HUES6 (cell line): ENCODE data around the gene PSMB5.
A peak's percentile ranks its signal among the peaks of the same experiment; 100 is the strongest.
"Not testable (repeated sequence)": the region's sequence is repeated elsewhere in the genome, so short reads cannot be mapped to it uniquely, and the experiment has no call there.

Experiments used
- H3K27ac ChIP-seq: 2 replicates; pipeline ENCODE4 v1.7.0; 2013; ENCODE audit warnings: low read depth, mild to moderate bottlenecking, low read length, inconsistent platforms
- H3K27me3 ChIP-seq: 2 replicates; pipeline ENCODE4 v1.6.1; 2013; ENCODE audit warnings: low read length; ENCODE audit not compliant: control insufficient read depth, insufficient read depth
- H3K36me3 ChIP-seq: 2 replicates; pipeline ENCODE4 v1.6.1; 2013; ENCODE audit warnings: low read length; ENCODE audit not compliant: control insufficient read depth, insufficient read depth
- H3K4me1 ChIP-seq: 2 replicates; pipeline ENCODE4 v1.6.1; 2013; ENCODE audit warnings: low read length; ENCODE audit not compliant: control insufficient read depth, insufficient read depth
- H3K4me3 ChIP-seq: 2 replicates; pipeline ENCODE4 v1.5.1; 2013; ENCODE audit warnings: low read depth, low read length
- H3K9ac ChIP-seq: one replicate; pipeline ENCODE4 v1.6.1; 2013; ENCODE audit warnings: mild to moderate bottlenecking, low read length
- H3K9me3 ChIP-seq: 2 replicates; pipeline ENCODE4 v1.6.1; 2013; ENCODE audit warnings: low read depth, low read length; ENCODE audit not compliant: control insufficient read depth, insufficient read depth

Gene PSMB5

GRCh38 chr14:23009483-23009938 lies 25.2 kb downstream of the PSMB5 start:
- no peaks in the 10 kb centered on the region for H3K36me3 ChIP-seq
- H3K4me1 ChIP-seq: peaks cover 15% of the 10 kb centered on the region
- H3K27me3 ChIP-seq: no peaks in the 10 kb centered on the region
- no peak overlapping the region for H3K9ac ChIP-seq
- H3K9me3 ChIP-seq: no peaks in the 10 kb centered on the region
- H3K27ac ChIP-seq: no peak overlapping the region
- H3K4me3 ChIP-seq: peak overlapping the region; percentile 58

- Histone ChIP-seq H3K9ac (no peak overlapping the region), H3K27ac (no peak overlapping the region), H3K9me3 (no peaks in the 10 kb centered on the region), H3K36me3 (no peaks in the 10 kb centered on the region), H3K27me3 (no peaks in the 10 kb centered on the region), H3K4me1 (peaks cover 15% of the 10 kb centered on the region), H3K4me3 (no peak overlapping the region)
These were observed 25.9 kb downstream of the PSMB5 start for GRCh38 chr14:23008831-23009230.

- peaks cover 15% of the 10 kb centered on the region for H3K4me1 ChIP-seq
- H3K36me3 ChIP-seq: no peaks in the 10 kb centered on the region
- H3K27ac ChIP-seq: peak overlapping the region; percentile 92
- peak overlapping the region; percentile 76 for H3K4me3 ChIP-seq
- H3K9me3 ChIP-seq: no peaks in the 10 kb centered on the region
- H3K27me3 ChIP-seq: no peaks in the 10 kb centered on the region
- peak overlapping the region; percentile 93 for H3K9ac ChIP-seq
These were observed 27.9 kb downstream of the PSMB5 start for GRCh38 chr14:23006544-23007419.

- Histone ChIP-seq H3K27ac (peak overlapping the region; percentile 92; the same call in 1 of the 2 replicates), H3K27me3 (no peaks in the 10 kb centered on the region), H3K4me3 (peak overlapping the region; percentile 76), H3K36me3 (no peaks in the 10 kb centered on the region), H3K9ac (peak overlapping the region; percentile 93), H3K9me3 (no peaks in the 10 kb centered on the region), H3K4me1 (peaks cover 15% of the 10 kb centered on the region)
These were observed 28.5 kb downstream of the PSMB5 start for GRCh38 chr14:23006188-23006534.

GRCh38 chr14:23005451-23006187 lies 29.1 kb downstream of the PSMB5 start:
- H3K27ac ChIP-seq: no peak overlapping the region
- H3K36me3 ChIP-seq: no peaks in the 10 kb centered on the region
- H3K27me3 ChIP-seq: no peaks in the 10 kb centered on the region
- H3K4me1 ChIP-seq: peaks cover 15% of the 10 kb centered on the region
- peak overlapping the region; percentile 76; the same call in 1 of the 2 replicates for H3K4me3 ChIP-seq
- no peak overlapping the region for H3K9ac ChIP-seq
- no peaks in the 10 kb centered on the region for H3K9me3 ChIP-seq

- H3K9me3 ChIP-seq, H3K9ac ChIP-seq, H3K36me3 ChIP-seq, H3K4me3 ChIP-seq, H3K27ac ChIP-seq, H3K27me3 ChIP-seq: not testable (repeated sequence)
- peaks cover 10% of the 10 kb centered on the region for H3K4me1 ChIP-seq
These were observed 30.4 kb downstream of the PSMB5 start for GRCh38 chr14:23004274-23004673.

GRCh38 chr14:23002592-23002991 lies 32.1 kb downstream of the PSMB5 start:
- Histone ChIP-seq H3K36me3 (no peaks in the 10 kb centered on the region), H3K27me3 (no peaks in the 10 kb centered on the region), H3K9me3 (no peaks in the 10 kb centered on the region), H3K27ac (no peak overlapping the region), H3K4me1 (peaks cover 10% of the 10 kb centered on the region), H3K4me3 (no peak overlapping the region), H3K9ac (no peak overlapping the region)

GRCh38 chr14:23000860-23001259 lies 33.8 kb downstream of the PSMB5 start:
- Histone ChIP-seq H3K36me3 (no peaks in the 10 kb centered on the region), H3K27ac (no peak overlapping the region), H3K4me1 (peaks cover 2% of the 10 kb centered on the region; the same call in 1 of the 2 replicates), H3K4me3 (no peak overlapping the region), H3K9ac (no peak overlapping the region), H3K27me3 (no peaks in the 10 kb centered on the region), H3K9me3 (no peaks in the 10 kb centered on the region)

GRCh38 chr14:22998329-22999012 lies 36.2 kb downstream of the PSMB5 start:
- Histone ChIP-seq H3K27me3 (no peaks in the 10 kb centered on the region), H3K4me3 (no peak overlapping the region), H3K36me3 (no peaks in the 10 kb centered on the region), H3K27ac (no peak overlapping the region), H3K9me3 (no peaks in the 10 kb centered on the region), H3K9ac (no peak overlapping the region), H3K4me1 (peaks cover 5% of the 10 kb centered on the region; the same call in 1 of the 2 replicates)

GRCh38 chr14:22997676-22998323 lies 36.9 kb downstream of the PSMB5 start:
- peaks cover 5% of the 10 kb centered on the region; the same call in 1 of the 2 replicates for H3K4me1 ChIP-seq
- H3K9ac ChIP-seq: no peak overlapping the region
- H3K27me3 ChIP-seq: no peaks in the 10 kb centered on the region
- no peaks in the 10 kb centered on the region for H3K36me3 ChIP-seq
- H3K4me3 ChIP-seq: no peak overlapping the region
- H3K27ac ChIP-seq: no peak overlapping the region
- H3K9me3 ChIP-seq: no peaks in the 10 kb centered on the region
